HK-2 (cell line): ENCODE measurements around the gene DVL2.

Experiments
- DNase-seq: peaks from one replicate; pipeline ENCODE4 v3.0.0-alpha.2; 2018; ENCODE audit not compliant: unreplicated experiment

Gene DVL2

GRCh38 chr17:7237761-7238419, 3.6 kb upstream of the DVL2 start:
- DNase-seq, result peak; percentile 77

- DNase-seq, result no peak
Measured at GRCh38 chr17:7237266-7237760, 3.0 kb upstream of the DVL2 start.

- no peak for DNase-seq
Measured at GRCh38 chr17:7236808-7237207, 2.5 kb upstream of the DVL2 start.

DNA sequence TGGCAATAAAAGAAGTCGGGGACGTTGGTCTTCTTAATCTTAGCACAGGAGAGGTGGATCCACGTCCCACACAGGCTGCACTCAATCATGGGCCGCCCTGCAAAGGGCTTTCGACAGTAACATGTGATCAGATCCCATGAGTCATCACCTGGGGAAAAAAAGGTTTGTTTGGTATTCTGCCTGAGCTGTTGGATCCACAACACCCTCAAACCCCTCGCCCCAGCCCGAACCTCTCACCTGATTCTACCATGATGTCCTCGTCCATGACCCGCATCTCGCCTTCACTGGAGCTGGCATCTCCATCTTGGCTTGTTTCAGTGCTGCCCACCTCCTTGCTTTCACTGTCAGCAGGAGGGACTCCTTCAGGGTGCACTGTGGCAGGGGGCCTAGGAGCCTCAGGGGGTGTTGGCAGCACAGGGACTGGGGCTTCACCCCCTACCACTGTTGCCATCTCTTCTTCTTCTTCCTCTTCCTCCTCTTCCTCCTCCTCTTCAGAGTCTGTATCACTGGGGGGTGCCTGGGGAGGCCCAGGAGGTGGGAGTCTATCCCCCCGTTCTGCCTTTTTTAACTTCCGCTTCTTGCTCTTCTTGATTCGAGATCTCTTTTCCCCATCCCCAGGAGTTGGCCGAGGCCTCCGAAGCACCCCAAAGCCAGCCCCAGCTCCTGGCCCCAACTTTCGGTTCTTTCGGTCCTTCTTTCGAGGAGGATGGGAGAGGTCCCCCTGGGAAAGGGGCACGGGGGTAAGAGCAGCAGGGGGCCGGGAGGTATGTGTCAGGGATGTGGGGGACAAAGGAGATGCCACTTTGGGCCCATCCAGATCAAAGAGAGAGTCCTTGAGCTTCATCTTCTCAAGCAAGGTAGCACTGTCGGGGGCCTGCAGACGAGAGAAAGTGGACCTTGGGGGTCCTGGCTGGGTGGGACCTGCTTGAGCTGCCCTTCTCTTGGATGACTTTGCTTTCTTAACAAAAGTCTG, 1.7 kb upstream of the DVL2 start:
- no peak for DNase-seq

DNA sequence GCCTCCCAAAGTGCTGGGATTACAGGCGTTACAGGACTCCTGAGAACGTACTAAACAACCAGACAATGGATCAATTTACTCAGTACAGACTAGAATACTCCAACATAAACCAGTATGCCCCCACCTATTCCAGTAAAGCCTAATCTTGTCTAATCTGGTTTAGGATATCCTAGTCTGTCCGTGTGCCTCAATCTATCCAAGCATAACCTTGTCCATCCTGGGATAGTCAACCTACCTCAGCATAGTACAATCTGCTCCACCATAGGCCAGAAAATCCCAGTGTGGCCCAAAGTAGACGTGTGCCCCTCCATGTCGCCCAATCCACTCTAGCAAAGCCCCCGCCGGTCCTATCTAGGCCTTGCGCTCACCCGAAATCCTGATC, 625 bp downstream of the DVL2 start:
- DNase-seq, result no peak

DNA sequence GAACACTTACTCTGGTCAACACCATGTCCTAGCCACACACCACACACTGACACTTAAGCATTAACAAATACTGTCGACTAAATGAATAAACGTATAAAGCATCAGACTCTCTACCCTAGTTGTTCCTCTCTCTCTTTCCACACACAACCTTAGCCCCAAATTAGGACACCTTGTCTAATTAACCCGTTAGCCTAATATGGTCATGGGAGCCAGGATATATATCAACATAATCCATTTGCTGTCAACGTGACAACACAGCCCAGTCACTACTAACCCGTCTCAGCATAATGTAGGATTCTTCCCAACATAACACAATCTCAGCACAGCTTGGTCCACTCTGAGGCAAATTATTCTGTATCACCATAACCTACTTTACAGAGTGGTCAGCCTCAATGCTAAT, 2.2 kb downstream of the DVL2 start:
- DNase-seq, result no peak

DNA sequence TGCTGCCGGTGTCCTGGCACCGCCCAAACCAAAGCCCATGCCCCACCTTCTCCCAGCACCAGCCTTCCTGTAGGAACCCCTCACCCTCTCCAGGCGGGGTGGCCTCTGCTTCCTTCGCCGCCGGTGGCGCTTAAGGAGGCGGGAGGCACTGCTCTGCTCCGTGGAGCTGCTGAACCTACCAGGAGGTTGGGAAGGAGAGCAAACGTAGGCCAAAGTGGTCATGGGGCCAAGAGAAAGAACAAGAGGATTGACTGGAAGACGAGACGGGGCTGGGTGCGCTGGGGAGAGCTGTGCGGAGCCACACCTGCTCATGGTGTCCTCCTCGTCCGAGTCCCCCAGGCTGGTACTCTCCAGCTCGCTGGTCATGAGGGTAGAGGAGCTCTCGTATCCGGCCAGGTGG, 4.8 kb downstream of the DVL2 start:
- no peak for DNase-seq

GRCh38 chr17:7228920-7229319, 5.4 kb downstream of the DVL2 start:
- no peak for DNase-seq

GRCh38 chr17:7226721-7227710, 7.3 kb downstream of the DVL2 start:
- DNase-seq, result no peak

GRCh38 chr17:7225711-7226331, 8.5 kb downstream of the DVL2 start:
- DNase-seq, result no peak

DNA sequence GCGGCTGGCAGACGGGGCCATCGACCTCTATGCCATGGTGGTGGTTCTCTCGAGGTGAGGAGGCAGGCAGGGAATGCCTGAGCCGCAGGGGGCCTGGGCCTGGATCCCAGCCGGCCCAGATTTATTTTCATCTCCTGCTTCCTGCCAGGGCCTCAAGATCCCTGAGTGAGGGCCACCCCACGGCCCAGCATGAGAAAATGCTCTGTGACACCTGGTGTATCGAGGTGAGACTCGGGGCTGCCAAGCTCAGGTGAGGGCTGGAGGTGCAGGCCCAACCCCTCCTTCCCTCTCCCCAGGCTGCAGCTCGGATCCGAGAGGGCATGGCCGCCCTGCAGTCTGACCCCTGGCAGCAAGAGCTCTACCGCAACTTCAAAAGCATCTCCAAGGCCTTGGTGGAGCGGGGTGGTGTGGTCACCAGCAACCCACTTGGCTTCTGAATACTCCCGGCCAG, 9.6 kb downstream of the DVL2 start:
- no peak for DNase-seq

GRCh38 chr17:7224110-7224509, 10.2 kb downstream of the DVL2 start:
- DNase-seq, result no peak

DNA sequence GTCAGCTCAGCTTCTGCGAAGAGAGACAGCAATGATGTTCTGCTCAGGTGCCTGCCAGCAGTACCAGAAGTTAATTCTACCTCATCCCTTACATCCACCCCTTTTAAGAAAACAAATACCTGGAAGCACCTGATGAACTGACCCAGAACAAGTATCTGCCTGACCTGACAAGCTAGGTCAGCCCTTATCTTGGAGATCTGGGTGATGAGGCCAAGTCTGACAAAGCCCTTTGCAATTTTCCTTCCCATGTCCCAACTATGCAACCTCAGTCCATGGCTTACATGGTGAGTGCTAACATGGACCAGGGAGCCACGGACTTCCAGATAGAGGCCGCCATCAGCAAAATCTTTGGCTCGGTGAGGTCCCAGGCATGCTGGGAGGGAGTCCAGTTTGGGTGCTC, 10.9 kb downstream of the DVL2 start:
- no peak for DNase-seq

DNA sequence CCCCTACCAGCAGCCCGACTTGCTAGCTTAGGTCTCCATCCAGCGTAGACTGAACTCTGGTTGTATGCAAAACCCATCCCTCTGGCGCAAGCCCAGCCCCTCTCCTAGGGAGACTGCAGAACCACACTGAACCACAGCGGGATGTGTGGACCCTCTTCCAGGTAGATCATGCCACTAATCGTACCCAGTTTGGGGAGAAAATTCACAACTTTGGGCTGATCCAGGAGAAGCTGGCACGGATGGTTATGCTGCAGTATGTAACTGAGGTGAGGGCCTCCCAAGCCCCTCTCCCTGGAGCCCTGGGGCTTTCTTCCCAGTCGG, 11.4 kb downstream of the DVL2 start:
- no peak for DNase-seq

DNA sequence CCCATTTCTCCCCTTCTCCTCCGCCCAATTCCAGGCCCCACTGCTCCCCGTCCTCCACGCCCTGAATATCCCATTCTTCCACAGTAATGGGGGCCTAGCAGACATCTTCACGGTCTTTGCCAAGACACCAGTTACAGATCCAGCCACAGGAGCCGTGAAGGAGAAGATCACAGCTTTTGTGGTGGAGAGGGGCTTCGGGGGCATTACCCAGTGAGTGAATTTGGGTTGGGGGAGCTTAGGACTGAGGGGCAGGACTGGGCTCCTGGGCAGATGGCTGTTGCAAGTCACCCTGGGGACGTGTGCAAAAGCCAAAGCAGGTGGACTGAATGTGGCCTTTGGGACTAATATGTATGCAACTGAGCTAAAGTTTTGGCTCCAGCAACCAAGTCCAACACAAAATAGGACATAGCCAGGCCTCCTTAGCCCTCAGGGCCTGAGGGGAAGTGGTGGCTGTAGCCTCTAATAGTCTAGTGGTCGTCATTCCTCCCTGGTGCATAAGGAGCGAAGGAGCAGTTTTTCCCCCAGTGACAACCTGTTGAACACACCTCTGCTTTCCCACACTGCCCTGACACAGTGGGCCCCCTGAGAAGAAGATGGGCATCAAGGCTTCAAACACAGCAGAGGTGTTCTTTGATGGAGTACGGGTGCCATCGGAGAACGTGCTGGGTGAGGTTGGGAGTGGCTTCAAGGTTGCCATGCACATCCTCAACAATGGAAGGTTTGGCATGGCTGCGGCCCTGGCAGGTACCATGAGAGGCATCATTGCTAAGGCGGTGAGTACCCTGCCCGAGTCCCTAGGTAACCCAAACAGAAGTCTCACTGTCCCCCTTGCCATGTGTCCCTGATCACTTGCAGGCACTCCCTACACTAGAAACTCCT, 12.0 kb downstream of the DVL2 start:
- no peak for DNase-seq

- no peak for DNase-seq
Measured at GRCh38 chr17:7221278-7222092, 12.8 kb downstream of the DVL2 start.

DNA sequence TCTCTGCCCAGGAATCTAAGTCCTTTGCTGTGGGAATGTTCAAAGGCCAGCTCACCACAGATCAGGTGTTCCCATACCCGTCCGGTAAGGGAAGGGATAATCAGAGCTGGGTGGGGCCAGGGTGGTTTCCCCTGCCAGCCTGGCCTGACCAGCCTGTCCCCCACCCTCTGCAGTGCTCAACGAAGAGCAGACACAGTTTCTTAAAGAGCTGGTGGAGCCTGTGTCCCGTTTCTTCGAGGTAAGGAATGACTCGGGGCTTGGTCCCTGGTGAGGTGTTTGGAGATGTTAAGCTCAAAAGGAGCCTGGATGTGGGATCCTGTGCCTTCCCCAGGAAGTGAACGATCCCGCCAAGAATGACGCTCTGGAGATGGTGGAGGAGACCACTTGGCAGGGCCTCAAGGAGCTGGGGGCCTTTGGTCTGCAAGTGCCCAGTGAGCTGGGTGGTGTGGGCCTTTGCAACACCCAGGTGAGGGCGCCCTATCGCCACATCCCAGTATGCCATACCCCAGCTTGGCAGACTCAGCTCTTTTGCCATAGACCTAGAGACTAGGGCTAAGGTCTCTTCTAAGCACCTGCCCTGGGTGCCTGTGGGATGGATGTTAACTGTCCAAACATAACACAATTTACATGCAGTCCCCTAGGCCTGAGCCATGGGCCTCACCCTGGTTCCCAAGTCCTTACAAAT, 13.6 kb downstream of the DVL2 start:
- peak; percentile 69 for DNase-seq

GRCh38 chr17:7219812-7220592, 14.3 kb downstream of the DVL2 start, which contains the start of the genes ACADVL and DLG4:
TSS of gene ACADVL (plus strand) at chr17:7219938. CDS start at chr17:7219985, 47 bp downstream.
TSS of gene DLG4 (minus strand) at chr17:7219836.
- peak; percentile 93 for DNase-seq
